ENCODE results near the gene POP4. TPM values are rescaled to one million over a fixed set of nuclear protein-coding genes. Genes with fewer than 3 reads are reported as not detected.

POP4 gene
- total and polyA plus RNA-seq, 2 of the 13 experiments (the other 11 are each of a cell fraction or from before 2014, with no cell fraction given) = 32.2 to 84.0 TPM

- Histone ChIP-seq H3K9me3 (ENCODE audit: low read length) (no peaks in the 10 kb centered on the region), H2AFZ (ENCODE audit: low read length) (no peak overlapping the region), H3K27ac (ENCODE audit: extremely low read length, insufficient read depth, low read length) (no peak overlapping the region), H3K36me3 (replicated peaks in 1 of 2; ENCODE audit: control insufficient read depth in 1 of 2, insufficient read depth in 2 of 2, low read length in 2 of 2) (no peaks in the 10 kb centered on the region), H3K4me1 (ENCODE audit: insufficient read depth, low read length) (no peaks in the 10 kb centered on the region), H4K20me1 (ENCODE audit: insufficient read depth, low read length) (no peaks in the 10 kb centered on the region), H3K79me2 (ENCODE audit: insufficient read depth, low read length) (no peaks in the 10 kb centered on the region), H3K9ac (ENCODE audit: insufficient read depth, low read depth, low read length) (no peak overlapping the region), H3K4me3 (replicated peaks in 1 of 3; ENCODE audit: insufficient read depth in 1 of 3, low read depth in 2 of 3, low read length in 3 of 3) (no peak overlapping the region), H3K27me3 (ENCODE audit: control insufficient read depth in 1 of 2, insufficient read depth in 2 of 2, low read length in 2 of 2) (peaks cover 0 to 13% of the 10 kb centered on the region in 2 experiments; a peak in 1 of 5 replicates), H3K4me2 (ENCODE audit: low read depth, low read length) (no peak overlapping the region)
- in situ Hi-C loops (cut with HindIII; ENCODE audit: extremely low pct_ligation_motif_present, low pct_unique_long_range_greater_than_20kb) (no loop called here), intact Hi-C loops (cut with micrococcal nuclease; ENCODE audit: unreplicated experiment) (no loop called here)
- BruUV-seq (replicated peaks) = no TSS peak
- DNase-seq (ENCODE audit: low spot score) (no peak), FAIRE-seq (no peak), ATAC-seq (no peak)
- ChIA-PET CTCF (ENCODE audit: low intra/inter-chr PET ratio, low total read pairs) (no interaction called here), POLR2A (no interaction called here)
- 0% methylated on average over 1 of the region's 5 CpGs for WGBS (ENCODE audit: low lambda C conversion rate)
- TF ChIP-seq RELA (CRISPR knock-in tag; IDR thresholded peaks at IDR 0.05) = no peak
- no peak for TF ChIP-seq ATF3 (CRISPR knock-in tag; IDR thresholded peaks at IDR 0.05)
- no peak for TF ChIP-seq ZNF451 (CRISPR knock-in tag; IDR thresholded peaks at IDR 0.05)
- no peak for TF ChIP-seq KDM1A (CRISPR knock-in tag; IDR thresholded peaks at IDR 0.05)
- TF ChIP-seq TOPORS (CRISPR knock-in tag; IDR thresholded peaks at IDR 0.05) = no peak
- TF ChIP-seq ZSCAN25 (CRISPR knock-in tag; IDR thresholded peaks at IDR 0.05) = no peak
- no peak for TF ChIP-seq ZFYVE20 (CRISPR knock-in tag; IDR thresholded peaks at IDR 0.05; ENCODE audit: borderline replicate concordance, low read depth)
- no peak for TF ChIP-seq ZNF557 (CRISPR knock-in tag; IDR thresholded peaks at IDR 0.05)
- TF ChIP-seq ZNF362 (CRISPR knock-in tag; IDR thresholded peaks at IDR 0.05; ENCODE audit: borderline replicate concordance) = no peak
- TF ChIP-seq ELK4 (CRISPR knock-in tag; IDR thresholded peaks at IDR 0.05; ENCODE audit: borderline replicate concordance) = no peak
- TF ChIP-seq BATF2 (CRISPR knock-in tag; IDR thresholded peaks at IDR 0.05) = no peak
- no peak for TF ChIP-seq STAT6 (CRISPR knock-in tag; IDR thresholded peaks at IDR 0.05; ENCODE audit: borderline replicate concordance)
- no peak for TF ChIP-seq RBM39 (IDR thresholded peaks at IDR 0.05; ENCODE audit: low read depth, low read length, poor library complexity, severe bottlenecking)
- TF ChIP-seq ZNF652 (CRISPR knock-in tag; IDR thresholded peaks at IDR 0.05; ENCODE audit: borderline replicate concordance, low read depth) = no peak
- no peak for TF ChIP-seq ZGPAT (CRISPR knock-in tag; IDR thresholded peaks at IDR 0.05)
- no peak for TF ChIP-seq NFE2L1 (CRISPR knock-in tag; IDR thresholded peaks at IDR 0.05; ENCODE audit: borderline replicate concordance)
Observed at GRCh38 chr19:29590278-29590677, 15.8 kb upstream of the POP4 start.
